ENCODE measurements around the gene CRYBA1.
"Not testable (repeated sequence)": the region's sequence is repeated elsewhere in the genome, so short reads cannot be mapped to it uniquely, and the experiment has no call there.

The CRYBA1 gene

GRCh38 chr17:29246628-29247027 lies at the start of gene CRYBA1:
Gene CRYBA1 (plus strand): TSS chr17:29246859. CDS start chr17:29246864, 5 bp downstream.
- DNase-seq (ENCODE audit: low spot score) = no peak

GRCh38 chr17:29197516-29198272 lies 49.0 kb upstream of the CRYBA1 start:
- DNase-seq (ENCODE audit: low spot score) = peak; percentile 29

DNA sequence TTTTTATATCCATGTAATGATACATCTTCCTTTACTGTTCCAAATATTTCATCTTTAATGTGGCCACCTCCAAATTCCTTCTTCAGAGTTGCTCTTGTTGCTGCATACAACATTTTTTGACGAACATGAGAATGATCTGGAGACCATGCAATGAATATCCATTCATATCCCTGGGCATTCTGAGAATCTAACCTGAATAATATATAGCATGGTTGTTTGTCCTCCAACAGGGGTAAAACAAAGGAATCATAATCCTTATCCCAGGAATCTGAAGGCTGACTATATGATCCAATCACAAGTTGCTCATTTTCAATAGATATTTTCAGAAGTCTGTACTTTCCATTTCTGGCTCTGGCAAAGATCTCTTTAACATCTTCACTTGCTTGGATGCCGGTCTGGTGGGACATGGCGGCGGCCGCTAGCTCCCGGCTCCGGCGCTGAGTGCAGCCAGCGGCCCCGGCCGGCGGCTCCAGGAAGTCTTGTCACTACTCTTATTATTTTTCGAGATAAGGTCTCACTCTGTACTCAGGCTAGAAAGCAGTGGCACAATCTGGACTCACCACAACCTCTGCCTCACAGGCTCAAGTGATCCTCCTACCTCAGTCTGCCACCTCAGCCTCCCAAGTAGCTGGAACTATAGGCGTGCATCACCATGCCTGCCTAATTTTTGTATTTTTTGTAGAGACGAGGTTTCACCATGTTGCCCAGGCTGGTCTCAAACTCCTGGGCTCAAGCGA lies 42.4 kb upstream of the CRYBA1 start:
- DNase-seq (ENCODE audit: low spot score) = not testable (repeated sequence)

GRCh38 chr17:29205047-29205446 lies 41.6 kb upstream of the CRYBA1 start:
- no peak for DNase-seq (ENCODE audit: low spot score)

DNA sequence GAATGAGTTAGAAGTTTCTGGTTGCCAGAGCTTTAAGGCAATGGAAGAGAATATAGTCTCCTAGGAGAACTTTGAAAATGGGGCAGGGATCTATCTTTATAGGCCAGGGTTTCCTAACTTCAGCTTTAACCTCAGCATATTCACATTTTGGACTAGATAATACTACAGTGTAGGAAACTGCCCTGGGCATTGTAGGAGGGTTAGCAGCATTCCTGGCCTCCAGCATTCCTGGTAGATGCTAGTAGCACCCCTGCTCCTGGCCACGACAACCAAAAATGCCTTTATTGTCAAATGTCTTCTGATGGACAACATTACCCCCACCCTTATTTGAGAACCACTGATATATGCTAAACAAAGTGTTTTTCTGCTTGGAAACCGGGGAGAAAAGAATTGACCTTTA lies 38.7 kb upstream of the CRYBA1 start:
- DNase-seq (ENCODE audit: low spot score) = no peak

GRCh38 chr17:29209073-29209472 lies 37.6 kb upstream of the CRYBA1 start:
- DNase-seq (ENCODE audit: low spot score) = no peak

GRCh38 chr17:29210879-29211278 lies 35.8 kb upstream of the CRYBA1 start:
- DNase-seq (ENCODE audit: low spot score) = no peak

GRCh38 chr17:29212094-29212631 lies 34.5 kb upstream of the CRYBA1 start:
- no peak for DNase-seq (ENCODE audit: low spot score)

- no peak for DNase-seq (ENCODE audit: low spot score)
These were observed 34.0 kb upstream of the CRYBA1 start for GRCh38 chr17:29212681-29213121.

GRCh38 chr17:29214215-29215146 lies 32.2 kb upstream of the CRYBA1 start:
- no peak for DNase-seq (ENCODE audit: low spot score)

GRCh38 chr17:29215174-29215573 lies 31.5 kb upstream of the CRYBA1 start:
- no peak for DNase-seq (ENCODE audit: low spot score)

- DNase-seq (ENCODE audit: low spot score) = no peak
These were observed 30.9 kb upstream of the CRYBA1 start for GRCh38 chr17:29215717-29216116.

DNA sequence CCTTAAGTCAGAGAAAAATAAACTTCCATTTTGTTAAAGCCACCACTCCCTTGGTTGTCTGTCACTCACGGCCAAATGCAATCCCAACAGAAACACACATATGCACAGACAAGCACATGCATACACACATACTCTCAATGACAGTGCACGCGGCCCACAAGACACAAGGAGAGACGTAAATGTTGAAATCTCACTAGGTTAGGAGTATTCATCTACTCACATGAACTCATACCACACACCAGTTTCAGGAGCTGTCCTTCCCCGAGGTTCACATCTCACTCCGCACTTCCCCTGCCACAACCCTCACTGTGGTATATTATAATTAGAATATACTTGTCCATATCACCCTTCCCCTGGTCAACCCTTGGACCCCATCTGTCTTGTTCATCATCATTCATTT lies 30.5 kb upstream of the CRYBA1 start:
- no peak for DNase-seq (ENCODE audit: low spot score)

GRCh38 chr17:29216856-29217255 lies 29.8 kb upstream of the CRYBA1 start:
- DNase-seq (ENCODE audit: low spot score) = no peak

GRCh38 chr17:29219378-29220047 lies 27.1 kb upstream of the CRYBA1 start:
- DNase-seq (ENCODE audit: low spot score) = peak; percentile 93

DNA sequence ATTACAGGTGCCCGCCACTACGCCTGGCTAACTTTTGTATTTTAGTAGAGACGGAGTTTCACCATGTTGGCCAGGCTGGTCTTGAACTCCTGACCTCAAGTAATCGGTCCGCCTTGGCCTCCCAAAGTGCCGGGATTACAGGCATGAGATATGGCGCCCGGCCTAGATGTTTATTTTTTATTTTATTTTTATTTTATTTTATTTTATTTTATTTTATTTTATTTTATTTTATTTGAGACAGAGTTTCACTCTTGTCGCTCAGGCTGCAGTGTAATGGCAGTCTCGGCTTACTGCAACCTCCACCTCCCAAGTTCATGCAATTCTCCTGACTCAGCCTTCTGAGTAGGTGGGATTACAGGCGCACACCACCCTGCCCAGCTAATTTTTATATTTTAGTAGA lies 25.3 kb upstream of the CRYBA1 start:
- DNase-seq (ENCODE audit: low spot score) = not testable (repeated sequence)

GRCh38 chr17:29225396-29225795 lies 21.3 kb upstream of the CRYBA1 start:
- DNase-seq (ENCODE audit: low spot score) = no peak

DNA sequence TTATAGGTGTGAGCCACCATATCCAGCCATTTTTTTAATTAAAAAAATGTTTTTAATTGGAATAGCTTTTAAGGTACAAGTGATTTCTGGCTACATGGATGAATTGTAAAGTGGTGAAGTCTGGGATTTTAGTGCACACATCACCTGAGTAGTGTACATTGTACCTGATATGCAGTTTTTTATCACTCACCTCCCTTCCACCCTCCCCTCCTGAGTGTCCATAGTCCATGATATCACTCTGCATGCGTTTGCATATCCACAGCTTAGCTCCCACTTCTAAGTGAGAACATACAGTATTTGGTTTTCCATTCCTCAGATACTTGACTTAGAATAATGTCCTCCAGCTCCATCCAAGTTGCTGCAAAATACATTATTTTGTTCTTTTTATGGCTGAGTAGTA lies 13.4 kb upstream of the CRYBA1 start:
- DNase-seq (ENCODE audit: low spot score) = no peak

GRCh38 chr17:29234972-29235371 lies 11.7 kb upstream of the CRYBA1 start:
- not testable (repeated sequence) for DNase-seq (ENCODE audit: low spot score)

GRCh38 chr17:29235904-29236303 lies 10.8 kb upstream of the CRYBA1 start:
- no peak for DNase-seq (ENCODE audit: low spot score)

GRCh38 chr17:29237476-29238132 lies 9.1 kb upstream of the CRYBA1 start:
- DNase-seq (ENCODE audit: low spot score) = no peak
